Panc1 (cell line): Measurements from ENCODE around the gene RBM14.

Experiments used
- CTCF ChIP-seq: fragments of 450-650 bp; IDR thresholded peaks from 2 replicates; pipeline ENCODE4 v1.5.1; 2017; ENCODE audit warnings: mild to moderate bottlenecking
- POLR2AphosphoS5 ChIP-seq: IDR thresholded peaks from 2 replicates; pipeline ENCODE4 v1.6.1; 2012; ENCODE audit warnings: mild to moderate bottlenecking, low read depth, low read length, moderate library complexity
- REST ChIP-seq, 2 experiments: IDR thresholded peaks; 2 replicates each; pipeline ENCODE4 v1.6.1; 2011 to 2012; ENCODE audit warnings: low read depth in 2 of 2, control low read depth in 1 of 2, low read length in 1 of 2, mild to moderate bottlenecking in 1 of 2, moderate library complexity in 1 of 2; ENCODE audit not compliant: insufficient read depth in 1 of 2
- SIN3A ChIP-seq: IDR thresholded peaks from 2 replicates; pipeline ENCODE4 v1.6.1; 2012; ENCODE audit warnings: low read depth, mild to moderate bottlenecking, low read length, moderate library complexity, borderline replicate concordance; ENCODE audit not compliant: insufficient read depth
- TCF7L2 ChIP-seq: IDR thresholded peaks from 2 replicates; pipeline ENCODE4 v1.6.1; 2011; ENCODE audit warnings: mild to moderate bottlenecking, low read depth, low read length, inconsistent platforms

- TF ChIP-seq CTCF (no peak), SIN3A (no peak), POLR2AphosphoS5 (no peak), TCF7L2 (no peak), REST (IDR thresholded peaks at IDR 0.05; ENCODE audit: insufficient read depth in 1 of 2, low read depth in 2 of 2, low read length in 1 of 2) (no peak)
Measured at GRCh38 chr11:66593650-66594049, 22.8 kb upstream of the RBM14 start.
